Activated naive CD4-positive, alpha-beta T cell treated with anti-CD3 and anti-CD28 coated beads, Interleukin-2, amount 50 U/mL, for 24 hours (primary cell): ENCODE measurements around the gene RALGPS2.
A peak's percentile ranks its signal among the peaks of the same experiment; 100 is the strongest.

Source experiments
- H3K27ac Mint-ChIP-seq: one replicate; pipeline ENCODE4 v1.8.0; 2021; ENCODE audit warnings: mild to moderate bottlenecking, mixed read lengths
- H3K27me3 Mint-ChIP-seq: one replicate; pipeline ENCODE4 v1.8.0; 2021; ENCODE audit warnings: mixed read lengths
- H3K36me3 Mint-ChIP-seq: one replicate; pipeline ENCODE4 v1.8.0; 2021; ENCODE audit warnings: mixed read lengths
- H3K4me1 Mint-ChIP-seq: one replicate; pipeline ENCODE4 v1.8.0; 2021; ENCODE audit warnings: mixed read lengths
- H3K4me3 Mint-ChIP-seq: one replicate; pipeline ENCODE4 v1.8.0; 2021; ENCODE audit warnings: mild to moderate bottlenecking, mixed read lengths
- H3K9me3 Mint-ChIP-seq: one replicate; pipeline ENCODE4 v1.8.0; 2021; ENCODE audit warnings: mixed read lengths

RALGPS2 gene

DNA sequence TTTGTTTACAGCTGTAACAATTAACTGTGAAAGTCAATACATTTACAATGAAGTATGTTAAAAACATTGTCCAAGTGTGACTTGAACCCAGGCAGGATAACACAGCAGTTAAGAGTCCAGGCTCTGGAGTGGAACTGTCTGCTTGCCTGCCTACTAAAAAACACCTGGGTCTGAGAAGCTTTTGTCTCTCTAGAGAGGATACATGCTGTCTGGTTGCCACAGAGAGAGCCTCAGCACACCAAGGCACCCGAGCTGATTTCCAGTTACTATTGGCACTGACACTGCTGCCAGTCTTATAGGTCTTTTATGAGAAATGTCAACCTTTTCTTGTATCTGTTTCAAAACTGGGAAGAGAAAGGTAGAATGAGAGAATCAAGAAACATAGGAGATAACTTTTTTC is 20.2 kb upstream of the RALGPS2 start:
- Mint-ChIP-seq H3K9me3 (no peaks in the 10 kb centered on the region), H3K4me1 (no peaks in the 10 kb centered on the region), H3K4me3 (no peak overlapping the region), H3K27me3 (peaks cover 16% of the 10 kb centered on the region), H3K36me3 (no peaks in the 10 kb centered on the region), H3K27ac (no peak overlapping the region)

- H3K27ac Mint-ChIP-seq, result no peak overlapping the region
- no peaks in the 10 kb centered on the region for H3K36me3 Mint-ChIP-seq
- no peaks in the 10 kb centered on the region for H3K4me1 Mint-ChIP-seq
- no peaks in the 10 kb centered on the region for H3K9me3 Mint-ChIP-seq
- H3K4me3 Mint-ChIP-seq, result no peak overlapping the region
- peaks cover 8% of the 10 kb centered on the region for H3K27me3 Mint-ChIP-seq
Measured at GRCh38 chr1:178706432-178706831, 18.6 kb upstream of the RALGPS2 start.

- H3K27ac Mint-ChIP-seq, result no peak overlapping the region
Measured at GRCh38 chr1:178713259-178713658, 11.8 kb upstream of the RALGPS2 start.

DNA sequence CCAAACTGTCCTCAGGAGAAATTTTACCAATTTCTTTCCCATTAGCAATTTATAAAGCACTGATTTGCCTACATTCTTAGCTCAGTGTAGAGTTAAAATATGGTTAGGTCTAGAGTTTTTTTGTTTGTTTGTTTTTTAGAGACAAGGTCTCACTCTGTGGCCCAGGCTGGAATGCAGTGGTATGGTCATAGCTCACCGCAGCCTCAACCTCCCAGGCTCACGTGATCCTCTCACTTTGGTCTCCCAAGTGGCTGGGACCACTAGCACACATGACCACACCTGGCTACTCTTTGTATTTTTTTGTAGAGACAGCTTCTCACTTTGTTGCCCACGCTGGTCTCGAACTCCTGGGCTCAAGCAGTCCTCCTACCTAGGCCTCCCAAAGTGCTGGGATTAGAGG is 10.6 kb upstream of the RALGPS2 start:
- Mint-ChIP-seq H3K4me1 (no peaks in the 10 kb centered on the region), H3K4me3 (no peak overlapping the region), H3K9me3 (no peaks in the 10 kb centered on the region), H3K27me3 (peaks cover 7% of the 10 kb centered on the region), H3K36me3 (no peaks in the 10 kb centered on the region), H3K27ac (no peak overlapping the region)

More at GRCh38 chr1:178713259-178713658, 11.8 kb upstream of the RALGPS2 start:
- H3K27me3 Mint-ChIP-seq, result peaks cover 8% of the 10 kb centered on the region
- no peak overlapping the region for H3K4me3 Mint-ChIP-seq
- H3K9me3 Mint-ChIP-seq, result no peaks in the 10 kb centered on the region
- H3K36me3 Mint-ChIP-seq, result no peaks in the 10 kb centered on the region
- H3K4me1 Mint-ChIP-seq, result no peaks in the 10 kb centered on the region

GRCh38 chr1:178716111-178716510 is 8.9 kb upstream of the RALGPS2 start:
- Mint-ChIP-seq H3K4me1 (no peaks in the 10 kb centered on the region), H3K27ac (no peak overlapping the region), H3K9me3 (no peaks in the 10 kb centered on the region), H3K27me3 (peaks cover 7% of the 10 kb centered on the region), H3K4me3 (no peak overlapping the region), H3K36me3 (no peaks in the 10 kb centered on the region)

DNA sequence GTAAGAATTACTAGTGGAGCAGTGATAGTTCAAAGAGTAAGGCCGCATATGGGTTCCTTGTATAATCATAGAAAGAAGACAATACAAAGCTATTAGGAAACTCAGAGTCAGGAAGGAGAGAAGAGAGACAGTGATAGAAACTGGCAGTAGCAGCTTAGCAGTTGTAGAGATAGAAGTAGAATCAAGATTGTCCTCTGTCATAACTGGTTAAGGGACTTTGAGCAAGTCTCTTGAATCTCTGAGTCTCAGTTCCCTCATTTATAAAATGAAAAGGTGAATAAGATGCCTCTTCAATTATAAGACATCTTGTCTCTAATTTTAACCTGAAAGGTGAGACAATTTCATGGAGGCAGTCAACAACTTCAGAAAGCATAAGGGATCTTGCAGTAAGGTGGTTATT is 6.5 kb upstream of the RALGPS2 start:
- H3K4me3 Mint-ChIP-seq, result no peak overlapping the region
- H3K4me1 Mint-ChIP-seq, result no peaks in the 10 kb centered on the region
- no peaks in the 10 kb centered on the region for H3K36me3 Mint-ChIP-seq
- no peaks in the 10 kb centered on the region for H3K9me3 Mint-ChIP-seq
- H3K27ac Mint-ChIP-seq, result no peak overlapping the region
- peaks cover 7% of the 10 kb centered on the region for H3K27me3 Mint-ChIP-seq

DNA sequence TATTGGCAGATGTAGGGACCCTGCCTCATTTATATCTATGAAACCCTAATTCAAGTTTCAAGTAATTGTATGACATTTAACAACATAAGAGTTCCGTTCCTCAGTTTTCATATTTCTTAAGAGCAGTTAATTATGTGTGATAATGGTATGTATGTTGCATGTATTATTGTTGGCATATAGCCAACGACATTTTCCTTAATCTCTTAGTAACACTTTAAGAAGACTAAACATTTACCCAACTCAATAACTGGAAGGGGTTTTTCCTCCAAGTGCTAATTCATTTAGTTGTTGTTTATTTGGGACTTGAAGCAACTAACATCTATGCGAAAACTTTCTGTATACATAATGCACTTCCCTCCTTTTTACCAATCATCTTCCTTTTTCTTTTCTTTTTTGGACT is 1.5 kb upstream of the RALGPS2 start:
- Mint-ChIP-seq H3K4me3 (no peak overlapping the region), H3K9me3 (no peaks in the 10 kb centered on the region), H3K4me1 (peaks cover 24% of the 10 kb centered on the region)

GRCh38 chr1:178724376-178724727 is 692 bp upstream of the RALGPS2 start:
- peak overlapping the region; percentile 88 for H3K4me3 Mint-ChIP-seq
- peak overlapping the region; percentile 65 for H3K27ac Mint-ChIP-seq
- H3K27me3 Mint-ChIP-seq, result no peaks in the 10 kb centered on the region
- H3K4me1 Mint-ChIP-seq, result peaks cover 24% of the 10 kb centered on the region
- H3K9me3 Mint-ChIP-seq, result no peaks in the 10 kb centered on the region
- no peaks in the 10 kb centered on the region for H3K36me3 Mint-ChIP-seq

More for the DNA sequence above, 1.5 kb upstream of the RALGPS2 start:
- no peaks in the 10 kb centered on the region for H3K36me3 Mint-ChIP-seq
- no peaks in the 10 kb centered on the region for H3K27me3 Mint-ChIP-seq
- H3K27ac Mint-ChIP-seq, result no peak overlapping the region

- H3K4me3 Mint-ChIP-seq, result peak overlapping the region; percentile 88
- no peaks in the 10 kb centered on the region for H3K27me3 Mint-ChIP-seq
- H3K4me1 Mint-ChIP-seq, result peaks cover 24% of the 10 kb centered on the region
- no peaks in the 10 kb centered on the region for H3K9me3 Mint-ChIP-seq
- H3K36me3 Mint-ChIP-seq, result no peaks in the 10 kb centered on the region
- no peak overlapping the region for H3K27ac Mint-ChIP-seq
Measured at GRCh38 chr1:178725466-178726086, 532 bp downstream of the RALGPS2 start.

DNA sequence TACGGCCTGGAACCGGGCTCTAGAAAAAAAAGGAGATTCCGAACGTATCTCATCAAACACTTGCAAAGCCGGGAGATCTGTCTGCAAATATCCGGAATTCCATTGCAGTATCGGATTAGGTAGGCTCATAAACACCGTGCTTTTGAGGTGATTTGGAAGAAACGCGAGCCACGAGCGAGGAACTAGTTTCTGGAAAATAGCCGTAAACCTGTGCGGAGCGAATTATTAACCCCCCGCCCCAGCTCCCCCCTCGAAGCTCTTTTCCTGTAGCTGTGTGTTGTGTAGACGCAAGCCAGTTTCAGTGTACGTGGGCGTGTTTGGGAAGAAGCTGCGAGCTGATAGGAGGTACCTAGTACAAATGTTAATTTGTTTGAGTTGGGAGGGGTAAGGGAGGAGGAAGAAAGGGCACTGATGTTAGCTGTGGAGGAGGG is 1.1 kb downstream of the RALGPS2 start:
- Mint-ChIP-seq H3K27ac (peak overlapping the region; percentile 81), H3K9me3 (no peaks in the 10 kb centered on the region), H3K4me1 (peaks cover 24% of the 10 kb centered on the region), H3K4me3 (peak overlapping the region; percentile 88), H3K36me3 (peaks cover 1% of the 10 kb centered on the region), H3K27me3 (no peaks in the 10 kb centered on the region)

DNA sequence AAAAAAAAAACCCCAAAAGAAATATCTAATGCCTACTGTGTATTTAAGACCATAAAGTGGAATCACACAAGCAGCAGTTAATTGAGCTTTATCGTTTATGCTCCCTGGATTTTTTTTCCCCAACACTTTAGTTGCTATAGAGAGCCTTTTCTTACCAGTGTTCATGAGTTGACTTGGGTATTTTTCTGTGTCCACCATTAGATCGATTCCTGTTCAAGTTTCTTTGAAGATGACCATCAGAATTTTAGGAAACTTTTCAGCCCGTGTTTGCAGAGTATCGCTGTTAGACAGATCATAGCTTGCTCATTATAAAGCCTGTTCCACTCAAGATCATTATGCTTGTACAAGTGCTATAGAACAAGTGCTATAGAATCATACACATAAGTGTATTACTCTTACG is 1.5 kb downstream of the RALGPS2 start:
- Mint-ChIP-seq H3K36me3 (peaks cover 2% of the 10 kb centered on the region), H3K27ac (peak overlapping the region; percentile 14), H3K9me3 (no peaks in the 10 kb centered on the region), H3K27me3 (no peaks in the 10 kb centered on the region), H3K4me3 (peak overlapping the region; percentile 88), H3K4me1 (peaks cover 26% of the 10 kb centered on the region)

- peaks cover 6% of the 10 kb centered on the region for H3K36me3 Mint-ChIP-seq
- peaks cover 31% of the 10 kb centered on the region for H3K4me1 Mint-ChIP-seq
- no peaks in the 10 kb centered on the region for H3K27me3 Mint-ChIP-seq
- no peak overlapping the region for H3K4me3 Mint-ChIP-seq
- no peaks in the 10 kb centered on the region for H3K9me3 Mint-ChIP-seq
- H3K27ac Mint-ChIP-seq, result peak overlapping the region; percentile 30
Measured at GRCh38 chr1:178727014-178727895, 2.2 kb downstream of the RALGPS2 start.

DNA sequence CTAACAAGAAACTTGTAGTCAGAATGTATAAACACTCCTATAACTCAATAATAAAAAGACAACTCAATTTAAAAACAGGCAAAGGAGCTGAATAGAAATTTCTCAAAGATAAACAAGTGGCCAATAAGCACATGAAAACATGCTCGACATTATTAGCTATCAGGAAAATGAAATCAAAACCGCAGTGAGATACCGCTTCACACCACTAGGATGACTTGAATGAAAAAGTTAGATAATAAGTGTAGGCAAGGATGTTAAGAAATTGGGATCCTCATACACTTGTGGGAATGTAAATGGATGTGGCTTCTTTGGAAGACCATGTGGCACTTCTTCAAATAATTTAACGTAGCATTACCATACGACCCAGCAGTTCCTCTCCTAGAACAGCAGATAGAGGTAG is 8.9 kb downstream of the RALGPS2 start:
- Mint-ChIP-seq H3K27ac (no peak overlapping the region), H3K27me3 (no peaks in the 10 kb centered on the region), H3K36me3 (peaks cover 12% of the 10 kb centered on the region), H3K4me3 (no peak overlapping the region), H3K4me1 (peaks cover 7% of the 10 kb centered on the region), H3K9me3 (no peaks in the 10 kb centered on the region)

- H3K36me3 Mint-ChIP-seq, result peaks cover 25% of the 10 kb centered on the region
- H3K9me3 Mint-ChIP-seq, result no peaks in the 10 kb centered on the region
- no peaks in the 10 kb centered on the region for H3K4me1 Mint-ChIP-seq
- H3K4me3 Mint-ChIP-seq, result no peak overlapping the region
- H3K27me3 Mint-ChIP-seq, result no peaks in the 10 kb centered on the region
- H3K27ac Mint-ChIP-seq, result no peak overlapping the region
Measured at GRCh38 chr1:178738780-178739179, 13.7 kb downstream of the RALGPS2 start.

GRCh38 chr1:178739285-178740045 is 14.4 kb downstream of the RALGPS2 start:
- H3K27me3 Mint-ChIP-seq, result no peaks in the 10 kb centered on the region
- H3K4me1 Mint-ChIP-seq, result no peaks in the 10 kb centered on the region
- H3K9me3 Mint-ChIP-seq, result no peaks in the 10 kb centered on the region
- H3K36me3 Mint-ChIP-seq, result peaks cover 26% of the 10 kb centered on the region
- H3K4me3 Mint-ChIP-seq, result no peak overlapping the region
- no peak overlapping the region for H3K27ac Mint-ChIP-seq

GRCh38 chr1:178740491-178740890 is 15.4 kb downstream of the RALGPS2 start:
- Mint-ChIP-seq H3K36me3 (peaks cover 24% of the 10 kb centered on the region), H3K9me3 (no peaks in the 10 kb centered on the region), H3K4me3 (no peak overlapping the region), H3K4me1 (no peaks in the 10 kb centered on the region), H3K27ac (no peak overlapping the region), H3K27me3 (no peaks in the 10 kb centered on the region)
